VCaP (cell line): ENCODE data around the gene HTN3.

Experiments
- H3K27ac ChIP-seq: fragments of 450-650 bp; 2 replicates; pipeline ENCODE4 v1.5.1; 2017
- TF ChIP-seq, protein P1 (sequence below): fragments of 450-650 bp; conservative IDR thresholded peaks from 2 replicates; pipeline ENCODE4 v1.5.1; 2017; ENCODE audit warnings: mild to moderate bottlenecking, moderate library complexity

HTN3 gene

DNA sequence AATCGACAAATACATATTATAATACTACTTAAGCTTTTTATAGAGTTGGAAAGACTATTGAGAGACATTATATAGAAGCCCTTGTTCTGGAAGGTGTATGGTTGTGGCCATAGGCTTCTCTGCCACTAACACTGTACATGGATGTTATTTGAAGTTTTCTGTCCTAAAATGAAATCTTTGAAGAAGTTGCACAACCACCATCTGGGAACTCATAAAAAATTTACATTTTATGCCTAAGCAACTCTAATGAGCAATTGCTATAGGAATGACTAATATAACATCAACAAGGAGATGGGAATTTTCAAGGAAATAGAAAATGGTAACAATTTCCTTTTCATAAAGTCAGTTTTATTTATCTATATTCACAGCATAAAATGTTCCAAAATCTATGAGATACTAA lies 29.4 kb downstream of the HTN3 start:
- peak overlapping the region; percentile 75 for H3K27ac ChIP-seq
- TF ChIP-seq, protein P1, sequence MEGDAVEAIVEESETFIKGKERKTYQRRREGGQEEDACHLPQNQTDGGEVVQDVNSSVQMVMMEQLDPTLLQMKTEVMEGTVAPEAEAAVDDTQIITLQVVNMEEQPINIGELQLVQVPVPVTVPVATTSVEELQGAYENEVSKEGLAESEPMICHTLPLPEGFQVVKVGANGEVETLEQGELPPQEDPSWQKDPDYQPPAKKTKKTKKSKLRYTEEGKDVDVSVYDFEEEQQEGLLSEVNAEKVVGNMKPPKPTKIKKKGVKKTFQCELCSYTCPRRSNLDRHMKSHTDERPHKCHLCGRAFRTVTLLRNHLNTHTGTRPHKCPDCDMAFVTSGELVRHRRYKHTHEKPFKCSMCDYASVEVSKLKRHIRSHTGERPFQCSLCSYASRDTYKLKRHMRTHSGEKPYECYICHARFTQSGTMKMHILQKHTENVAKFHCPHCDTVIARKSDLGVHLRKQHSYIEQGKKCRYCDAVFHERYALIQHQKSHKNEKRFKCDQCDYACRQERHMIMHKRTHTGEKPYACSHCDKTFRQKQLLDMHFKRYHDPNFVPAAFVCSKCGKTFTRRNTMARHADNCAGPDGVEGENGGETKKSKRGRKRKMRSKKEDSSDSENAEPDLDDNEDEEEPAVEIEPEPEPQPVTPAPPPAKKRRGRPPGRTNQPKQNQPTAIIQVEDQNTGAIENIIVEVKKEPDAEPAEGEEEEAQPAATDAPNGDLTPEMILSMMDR = no peak

DNA sequence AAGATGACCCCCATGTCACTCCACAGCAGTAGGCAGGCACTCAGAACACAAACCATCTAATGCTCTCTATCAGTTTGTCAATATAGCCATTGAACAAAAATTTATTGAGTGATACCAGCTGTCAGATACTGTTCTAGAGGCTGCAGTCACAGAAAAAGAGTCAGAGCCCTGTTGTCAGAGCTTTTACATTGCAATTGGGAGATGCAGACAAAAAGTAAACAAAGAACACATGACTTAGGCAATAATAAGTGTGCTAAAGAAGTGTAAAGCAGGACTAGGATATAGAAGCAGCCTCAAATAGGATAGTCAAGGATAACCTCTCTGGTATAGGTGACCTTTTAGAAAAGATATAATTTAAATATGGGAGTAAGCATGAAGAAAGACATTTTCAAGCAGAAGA lies 30.9 kb downstream of the HTN3 start:
- H3K27ac ChIP-seq = no peak overlapping the region
- TF ChIP-seq, protein P1 = no peak

DNA sequence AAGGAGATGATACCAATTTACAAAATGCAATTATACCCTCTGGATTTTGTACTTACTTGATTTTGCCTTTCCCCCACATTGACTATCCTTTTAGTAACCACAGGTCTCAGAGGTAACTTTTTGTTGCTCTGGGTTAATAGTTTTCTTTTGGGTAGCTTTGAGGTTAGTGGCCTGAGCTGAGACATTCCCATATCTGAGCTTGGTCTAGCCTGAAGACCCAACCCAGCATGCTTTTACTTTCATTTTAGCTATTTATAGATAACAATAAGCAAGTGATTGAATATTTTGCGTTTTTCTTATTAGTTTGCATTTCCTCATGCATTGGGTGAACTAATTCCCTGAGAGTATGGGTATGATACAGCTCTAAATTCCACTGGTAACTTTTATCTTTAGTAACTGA lies 33.7 kb downstream of the HTN3 start:
- no peak overlapping the region for H3K27ac ChIP-seq
- TF ChIP-seq, protein P1 = no peak

DNA sequence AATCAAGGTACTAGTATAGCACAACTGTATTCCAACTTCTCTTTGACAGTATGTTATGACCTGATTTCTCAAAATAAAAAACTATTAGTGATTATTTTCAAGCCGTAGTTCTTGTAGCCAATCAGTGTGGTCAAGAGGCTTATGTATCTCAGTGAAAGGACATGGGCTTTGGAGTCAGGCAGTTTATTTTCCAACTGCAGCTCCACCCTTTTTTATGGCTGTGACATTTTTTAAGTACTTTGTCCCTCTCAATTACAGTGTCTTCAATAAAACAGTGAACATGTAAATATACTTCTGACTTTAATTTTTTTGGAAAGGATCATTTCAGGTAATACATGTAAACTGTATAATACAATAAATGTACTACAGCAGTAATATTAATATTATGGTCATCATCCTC lies 51.9 kb downstream of the HTN3 start:
- TF ChIP-seq, protein P1 = no peak
- no peak overlapping the region for H3K27ac ChIP-seq
